GM18870 (cell line): ENCODE results near the gene BCL7C.
"Not testable (repeated sequence)": the region's sequence is repeated elsewhere in the genome, so short reads cannot be mapped to it uniquely, and the experiment has no call there.

ENCODE experiments used
- ATAC-seq: cut with Tn5 transposase; IDR thresholded peaks from one replicate; pipeline ENCODE4 v1.9.1; 2021; ENCODE audit warnings: moderate library complexity; ENCODE audit not compliant: unreplicated experiment

BCL7C gene

DNA sequence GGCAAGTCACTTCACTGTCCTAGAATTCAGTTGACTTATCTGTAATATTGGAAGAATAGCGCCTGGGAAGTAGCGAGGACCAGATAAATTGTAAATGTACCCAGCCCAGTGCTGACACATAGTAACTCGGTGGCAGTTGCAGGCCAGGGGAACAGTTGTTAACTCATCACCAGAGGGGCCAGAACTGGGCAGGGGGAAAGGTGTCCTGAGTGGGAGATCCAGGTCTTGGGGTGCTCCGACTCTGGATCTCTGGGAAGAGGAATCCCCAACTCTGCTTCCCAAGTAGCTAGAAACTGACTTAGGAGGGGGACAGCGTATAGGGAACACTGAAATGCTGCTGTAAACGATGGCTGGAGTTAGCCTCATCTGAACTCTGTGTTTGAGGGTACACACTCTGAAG, 23.0 kb downstream of the BCL7C start:
- ATAC-seq: no peak

- ATAC-seq: no peak
These were observed 26.1 kb downstream of the BCL7C start for GRCh38 chr16:30867747-30868146.

GRCh38 chr16:30866031-30866430, 27.8 kb downstream of the BCL7C start:
- no peak for ATAC-seq

DNA sequence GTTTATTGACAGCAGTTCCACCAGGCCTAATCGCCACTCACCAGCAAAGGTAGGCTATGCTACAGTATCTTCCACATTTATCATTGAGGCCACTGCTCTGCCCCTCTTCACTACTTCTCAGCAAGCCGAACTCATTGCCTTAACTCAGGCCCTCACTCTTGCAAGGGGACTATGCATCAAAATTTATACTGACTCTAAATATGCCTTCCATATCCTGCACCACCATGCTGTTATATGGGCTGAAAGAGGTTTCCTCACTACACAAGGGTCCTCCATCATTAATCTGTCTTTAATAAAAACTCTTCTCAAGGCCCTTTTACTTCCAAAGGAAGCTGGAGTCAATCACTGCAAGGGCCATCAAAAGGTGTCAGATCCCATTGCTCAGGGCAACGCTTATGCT, 30.7 kb downstream of the BCL7C start:
- ATAC-seq: not testable (repeated sequence)

GRCh38 chr16:30860729-30861128, 33.1 kb downstream of the BCL7C start:
- not testable (repeated sequence) for ATAC-seq

GRCh38 chr16:30858829-30859423, 35.0 kb downstream of the BCL7C start:
- ATAC-seq: no peak

DNA sequence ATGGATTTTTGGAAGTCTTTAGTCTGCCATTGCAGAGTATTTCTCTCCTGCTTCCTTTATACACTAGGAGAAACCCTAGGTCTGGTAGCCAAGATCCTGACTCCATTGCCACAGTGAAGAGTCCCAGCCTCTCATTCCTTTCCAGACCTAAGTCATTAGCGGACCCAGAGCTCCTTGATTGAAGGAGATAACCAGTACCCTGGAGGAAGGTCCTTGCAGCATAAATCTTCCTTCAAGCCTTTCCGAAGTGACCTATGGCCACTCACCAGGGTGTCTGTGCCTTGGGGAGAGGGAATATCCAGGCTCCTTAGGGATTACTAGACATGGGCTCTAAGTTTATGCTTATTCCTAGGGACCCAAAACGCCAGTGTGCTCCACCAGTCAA, 35.8 kb downstream of the BCL7C start:
- no peak for ATAC-seq

- no peak for ATAC-seq
These were observed 40.1 kb downstream of the BCL7C start for GRCh38 chr16:30853758-30854157.

- no peak for ATAC-seq
These were observed 43.6 kb downstream of the BCL7C start for GRCh38 chr16:30850246-30850645.

DNA sequence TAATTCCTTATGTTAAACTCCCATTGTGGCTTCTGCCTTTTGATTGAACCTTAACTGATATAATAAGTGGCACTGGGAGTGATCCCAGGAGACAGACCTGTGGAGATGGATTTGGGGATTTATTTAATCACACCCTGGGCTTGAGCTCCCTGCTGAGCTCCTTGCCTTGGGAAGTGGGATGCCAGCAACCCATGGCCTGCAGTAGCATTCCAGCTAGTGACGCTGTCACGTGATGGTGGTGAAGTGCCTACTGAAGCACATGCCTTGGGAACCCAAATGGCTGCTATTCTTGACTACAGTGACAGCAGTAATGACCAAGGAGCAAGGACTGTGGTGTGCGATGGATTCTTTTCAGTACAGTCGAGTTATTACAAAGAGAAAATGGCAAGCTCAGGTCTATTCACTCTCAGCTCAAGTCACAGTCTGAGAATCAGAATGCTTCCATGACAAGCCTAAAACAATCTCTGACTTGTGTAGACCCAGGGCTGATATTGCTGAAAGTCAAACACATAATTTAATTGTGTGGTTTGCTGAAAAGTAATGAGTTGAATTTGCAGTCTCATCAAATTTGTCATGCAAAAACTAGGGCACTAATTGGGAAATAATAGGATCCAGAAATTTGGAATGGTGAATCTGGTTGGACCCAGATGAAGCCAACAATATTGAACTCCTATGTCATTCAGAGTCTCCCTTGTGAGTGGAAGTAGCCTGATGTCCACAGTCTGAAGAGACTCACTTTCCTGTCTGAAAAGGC, 47.1 kb downstream of the BCL7C start:
- ATAC-seq: no peak

- peak; percentile 53 for ATAC-seq
These were observed 49.0 kb downstream of the BCL7C start for GRCh38 chr16:30844671-30845449.

- ATAC-seq: no peak
These were observed 49.6 kb downstream of the BCL7C start for GRCh38 chr16:30844346-30844670.

- no peak for ATAC-seq
These were observed 50.4 kb downstream of the BCL7C start for GRCh38 chr16:30843501-30843900.

DNA sequence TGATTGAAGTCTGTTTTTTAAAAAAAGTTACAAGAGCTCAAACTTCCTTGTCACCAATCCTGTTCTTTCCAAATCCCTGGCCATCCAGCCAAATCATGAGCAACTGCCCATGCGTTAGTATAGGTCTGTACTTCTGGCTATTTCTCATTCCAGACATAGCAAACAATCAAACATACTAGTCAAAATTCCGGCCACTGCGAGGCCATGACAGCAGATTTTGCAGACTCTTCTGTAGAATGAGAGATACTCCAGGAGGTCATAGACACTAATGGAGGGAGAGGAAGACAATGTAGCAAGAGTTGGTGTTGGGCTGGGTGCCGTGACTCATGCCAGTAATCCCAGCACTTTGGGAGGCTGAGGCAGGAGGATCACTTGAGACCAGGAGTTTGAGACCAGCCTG, 50.9 kb downstream of the BCL7C start:
- no peak for ATAC-seq

DNA sequence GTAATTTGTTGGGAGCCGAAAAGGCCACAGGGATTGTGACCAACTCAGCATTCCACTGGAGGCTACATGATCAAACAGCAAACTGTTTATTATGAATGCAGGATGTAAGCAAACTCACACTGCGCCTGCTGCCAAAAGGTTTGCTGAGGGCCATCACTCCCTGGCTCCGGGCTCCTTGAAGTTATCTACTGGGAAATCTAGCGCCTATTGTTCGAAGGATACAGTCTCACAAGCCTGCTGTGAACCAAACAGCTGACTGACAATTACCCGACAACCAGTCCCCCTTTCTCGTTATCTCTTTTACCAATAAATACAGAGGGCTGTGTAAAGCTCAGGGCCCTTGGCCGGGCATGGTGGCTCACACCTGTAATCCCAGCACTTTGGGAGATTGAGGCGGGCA, 52.5 kb downstream of the BCL7C start:
- ATAC-seq: no peak

GRCh38 chr16:30840611-30841010, 53.3 kb downstream of the BCL7C start:
- no peak for ATAC-seq

DNA sequence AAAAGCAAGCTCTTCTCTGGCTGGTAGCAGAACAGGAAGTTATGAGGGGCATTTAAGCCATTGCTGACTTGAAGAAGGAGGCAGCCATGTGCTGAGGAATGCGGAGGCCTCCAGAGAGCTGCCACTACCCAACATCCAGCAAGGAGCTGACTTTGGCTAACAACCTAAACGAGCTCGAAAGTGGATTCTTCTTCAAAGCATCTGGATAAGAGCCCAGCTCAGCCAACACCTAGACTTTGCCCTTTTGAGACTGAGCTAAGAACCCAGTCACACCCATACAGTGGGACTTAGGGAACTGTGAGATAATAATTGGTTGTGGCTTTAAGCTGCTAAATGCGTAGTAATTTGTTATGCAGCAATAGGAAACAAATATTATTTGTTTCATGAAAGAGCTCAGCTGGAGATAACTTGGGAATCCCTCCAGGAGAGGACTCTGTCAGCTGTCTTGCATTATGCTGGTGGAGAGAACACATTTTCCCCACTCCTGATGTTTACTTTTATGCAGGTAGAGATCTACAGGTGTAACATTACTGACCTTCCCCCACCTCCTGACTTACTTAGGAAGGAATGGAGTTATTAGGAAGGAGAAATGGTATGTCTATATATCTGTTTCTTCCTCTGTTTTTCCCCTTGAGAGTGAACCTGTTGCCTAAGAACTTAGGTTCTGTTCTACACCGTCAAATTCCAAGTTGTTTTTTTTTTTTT, 54.2 kb downstream of the BCL7C start:
- ATAC-seq: no peak

GRCh38 chr16:30838876-30839471, 54.9 kb downstream of the BCL7C start:
- ATAC-seq: no peak

DNA sequence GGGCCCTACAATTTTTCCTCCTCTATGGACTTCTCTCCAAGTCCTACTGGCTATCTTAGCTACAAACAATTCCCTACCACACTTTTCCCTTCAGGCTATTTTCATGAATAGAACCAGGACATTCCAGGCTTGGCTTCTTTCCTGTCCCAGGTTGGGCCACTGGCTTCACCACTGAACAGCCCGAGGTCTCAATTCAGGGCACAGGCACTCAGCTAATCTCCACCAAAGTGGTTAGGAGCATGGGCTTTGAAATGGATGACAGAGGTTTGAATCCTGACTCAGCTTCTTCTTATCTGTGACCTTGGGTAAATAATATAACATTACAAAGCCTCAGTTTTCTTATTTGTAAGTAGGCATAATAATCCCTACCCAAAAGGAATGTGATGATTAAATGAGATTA, 56.0 kb downstream of the BCL7C start:
- ATAC-seq: no peak
